ENCODE results near the gene RASA1. TPM values are rescaled to one million over a fixed set of nuclear protein-coding genes. Genes with fewer than 3 reads are reported as not detected.

The RASA1 gene
- total RNA-seq, 1 experiment from 2014 or later: 23.0 TPM

DNA sequence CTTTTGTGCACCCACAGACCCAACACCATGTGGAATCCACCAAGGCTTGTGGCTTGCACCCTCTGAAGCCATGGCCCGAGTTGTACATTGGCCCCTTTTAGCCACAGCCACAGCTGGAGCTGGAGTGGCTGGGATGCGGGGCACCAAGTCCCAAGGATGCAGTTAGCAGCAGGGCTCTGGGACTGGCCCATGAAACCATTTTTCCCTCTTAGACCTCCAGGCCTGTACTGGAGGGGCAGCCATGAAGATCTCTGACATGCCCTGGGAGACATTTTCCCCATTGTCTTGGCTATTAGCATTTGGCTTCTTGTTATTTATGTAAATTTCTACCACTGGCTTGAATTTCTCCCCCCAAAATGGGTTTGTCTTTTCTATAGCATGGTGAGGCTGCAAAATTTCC, 51.8 kb downstream of the RASA1 start:
- H3K4me1 Mint-ChIP-seq (ENCODE audit: low read depth, unreplicated experiment): no peaks in the 10 kb centered on the region
- H3K27me3 ChIP-seq (replicated peaks; ENCODE audit: control insufficient read depth, insufficient read depth, low read length): no peaks in the 10 kb centered on the region
- no peak for DNase-seq
- BruUV-seq (replicated peaks): no TSS peak
- intact Hi-C loops (cut with micrococcal nuclease; ENCODE audit: unreplicated experiment): no loop called here
- H3K9me3 ChIP-seq: no peaks in the 10 kb centered on the region; the same call in none of the 2 replicates
- H3K4me3 ChIP-seq (ENCODE audit: low read depth, low read length): no peak overlapping the region
- H3K4me3 Mint-ChIP-seq (ENCODE audit: unreplicated experiment): no peak overlapping the region
- H3K27ac Mint-ChIP-seq (ENCODE audit: unreplicated experiment): no peak overlapping the region
- peaks cover 16% of the 10 kb centered on the region for H3K36me3 Mint-ChIP-seq (ENCODE audit: insufficient read depth, unreplicated experiment)
- peaks cover 22% of the 10 kb centered on the region for H3K9me3 Mint-ChIP-seq (ENCODE audit: unreplicated experiment)
- no peaks in the 10 kb centered on the region for H3K27me3 Mint-ChIP-seq (ENCODE audit: insufficient read depth, unreplicated experiment)
- ChIA-PET CTCF (no interaction called here), POLR2A (no interaction called here)
- TF ChIP-seq CTCF (IDR thresholded peaks at IDR 0.05; ENCODE audit: insufficient read depth in 1 of 2, low read depth in 1 of 2, low read length in 1 of 2, severe bottlenecking in 1 of 2, unreplicated experiment in 1 of 2): no peak
- H3K36me3 ChIP-seq (ENCODE audit: control insufficient read depth, insufficient read depth, low read length): no peaks in the 10 kb centered on the region
- no peaks in the 10 kb centered on the region; the same call in 1 of the 2 replicates for H3K4me1 ChIP-seq

GRCh38 chr5:87321605-87322004, 53.9 kb downstream of the RASA1 start:
- CTCF ChIA-PET: no interaction called here
- no peak for DNase-seq
- no peak overlapping the region for H3K4me3 ChIP-seq (ENCODE audit: low read depth, low read length)
- no peaks in the 10 kb centered on the region; the same call in none of the 2 replicates for H3K9me3 ChIP-seq
- Mint-ChIP-seq H3K27me3 (ENCODE audit: insufficient read depth, unreplicated experiment) (no peaks in the 10 kb centered on the region), H3K4me3 (ENCODE audit: unreplicated experiment) (no peak overlapping the region), H3K9me3 (ENCODE audit: unreplicated experiment) (peaks cover 22% of the 10 kb centered on the region), H3K4me1 (ENCODE audit: low read depth, unreplicated experiment) (no peaks in the 10 kb centered on the region), H3K27ac (ENCODE audit: unreplicated experiment) (no peak overlapping the region), H3K36me3 (ENCODE audit: insufficient read depth, unreplicated experiment) (peaks cover 16% of the 10 kb centered on the region)
- intact Hi-C loops (cut with micrococcal nuclease; ENCODE audit: unreplicated experiment): no loop called here
- no peaks in the 10 kb centered on the region; the same call in 1 of the 2 replicates for H3K4me1 ChIP-seq
- H3K36me3 ChIP-seq (ENCODE audit: control insufficient read depth, insufficient read depth, low read length): no peaks in the 10 kb centered on the region
- no TSS peak for BruUV-seq (replicated peaks)
- no peaks in the 10 kb centered on the region for H3K27me3 ChIP-seq (replicated peaks; ENCODE audit: control insufficient read depth, insufficient read depth, low read length)
- POLR2A ChIA-PET: interaction anchor here (0.5 kb wide), 1 partner anchor 54 kb away, joined by 4 read pairs; the partner anchor contains the start of gene RASA1
- TF ChIP-seq CTCF (IDR thresholded peaks at IDR 0.05; ENCODE audit: insufficient read depth in 1 of 2, low read depth in 1 of 2, low read length in 1 of 2, severe bottlenecking in 1 of 2, unreplicated experiment in 1 of 2): no peak

- Mint-ChIP-seq H3K9me3 (ENCODE audit: unreplicated experiment) (peaks cover 22% of the 10 kb centered on the region), H3K27me3 (ENCODE audit: insufficient read depth, unreplicated experiment) (no peaks in the 10 kb centered on the region), H3K4me3 (ENCODE audit: unreplicated experiment) (no peak overlapping the region), H3K36me3 (ENCODE audit: insufficient read depth, unreplicated experiment) (peaks cover 16% of the 10 kb centered on the region), H3K27ac (ENCODE audit: unreplicated experiment) (no peak overlapping the region), H3K4me1 (ENCODE audit: low read depth, unreplicated experiment) (no peaks in the 10 kb centered on the region)
- no peaks in the 10 kb centered on the region; the same call in 1 of the 2 replicates for H3K4me1 ChIP-seq
- intact Hi-C loops (cut with micrococcal nuclease; ENCODE audit: unreplicated experiment): no loop called here
- BruUV-seq (replicated peaks): no TSS peak
- no peaks in the 10 kb centered on the region for H3K36me3 ChIP-seq (ENCODE audit: control insufficient read depth, insufficient read depth, low read length)
- no peak overlapping the region for H3K4me3 ChIP-seq (ENCODE audit: low read depth, low read length)
- TF ChIP-seq CTCF (IDR thresholded peaks at IDR 0.05; ENCODE audit: insufficient read depth in 1 of 2, low read depth in 1 of 2, low read length in 1 of 2, severe bottlenecking in 1 of 2, unreplicated experiment in 1 of 2): no peak
- H3K27me3 ChIP-seq (replicated peaks; ENCODE audit: control insufficient read depth, insufficient read depth, low read length): no peaks in the 10 kb centered on the region
- ChIA-PET POLR2A (no interaction called here), CTCF (no interaction called here)
- no peak for DNase-seq
- no peaks in the 10 kb centered on the region; the same call in none of the 2 replicates for H3K9me3 ChIP-seq
Measured at GRCh38 chr5:87322381-87322780, 54.7 kb downstream of the RASA1 start.

Data from Caco-2 (cell line).